LHCN-M2 (cell line): ENCODE results near the gene FOXP1. TPM values are rescaled to one million over a fixed set of nuclear protein-coding genes. Genes with fewer than 3 reads are reported as not detected.

ENCODE experiments used
- DNase-seq: peaks from one replicate; pipeline ENCODE4 v3.0.0-alpha.2; 2012; ENCODE audit warnings: low read depth
- total RNA-seq: library from RNA; depleted of rRNA; stranded (reverse); fragments of >200 nt; gene quantifications from 2 replicates; pipeline ENCODE4 v1.2.3, GENCODE V29; 2014

FOXP1 gene
- total RNA-seq, 1 experiment from 2014 or later = 18.2 TPM

DNA sequence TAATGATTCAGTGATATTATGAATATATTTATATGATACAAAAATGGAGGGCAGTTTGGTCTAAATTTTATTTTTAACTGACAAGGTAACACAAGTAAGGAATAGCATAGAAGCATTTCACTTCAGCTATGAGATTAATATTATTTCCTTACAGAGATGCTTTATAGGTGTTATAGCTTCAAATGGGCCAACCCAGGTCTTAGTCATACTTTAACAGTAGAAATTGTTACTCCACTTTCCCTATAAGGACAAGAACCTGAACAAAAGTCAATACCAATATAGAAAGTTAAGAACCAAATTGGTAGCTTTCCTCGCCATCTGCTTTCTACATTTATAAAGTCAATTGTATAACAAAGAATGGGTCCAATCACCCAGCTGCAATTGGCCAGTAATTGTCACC, 570.6 kb downstream of the FOXP1 start:
- DNase-seq = no peak

- no peak for DNase-seq
Measured at GRCh38 chr3:71011565-71012287, 571.8 kb downstream of the FOXP1 start.

- DNase-seq = no peak
Measured at GRCh38 chr3:71010726-71011455, 572.6 kb downstream of the FOXP1 start.

DNA sequence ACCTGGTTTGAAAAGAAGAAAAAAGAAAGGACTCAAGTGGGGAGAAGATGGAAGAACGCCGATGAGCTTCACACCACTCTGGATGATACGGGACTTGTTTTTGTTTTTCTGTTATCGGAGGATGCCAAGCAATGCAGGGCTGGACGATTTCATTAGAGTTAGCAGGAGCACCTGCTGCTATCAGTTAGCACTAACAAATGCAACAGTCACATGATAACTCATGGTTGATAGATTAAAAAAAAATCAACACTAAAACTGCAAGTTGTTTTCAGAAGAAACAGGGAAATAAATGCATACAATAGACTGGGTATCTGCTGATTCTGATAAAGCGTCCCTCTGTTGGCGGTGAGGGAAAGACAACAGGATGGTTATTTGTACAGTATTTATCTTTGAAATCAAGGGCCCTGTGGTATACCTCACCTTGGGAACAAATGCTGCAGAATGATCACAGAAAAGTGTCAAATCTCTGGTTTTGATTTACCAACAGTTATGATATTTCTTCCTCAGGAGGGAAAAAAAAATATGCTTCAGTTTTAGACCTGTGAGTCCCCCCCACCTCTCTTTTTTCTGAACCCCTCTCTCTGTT, 575.1 kb downstream of the FOXP1 start:
- DNase-seq = peak; percentile 80

DNA sequence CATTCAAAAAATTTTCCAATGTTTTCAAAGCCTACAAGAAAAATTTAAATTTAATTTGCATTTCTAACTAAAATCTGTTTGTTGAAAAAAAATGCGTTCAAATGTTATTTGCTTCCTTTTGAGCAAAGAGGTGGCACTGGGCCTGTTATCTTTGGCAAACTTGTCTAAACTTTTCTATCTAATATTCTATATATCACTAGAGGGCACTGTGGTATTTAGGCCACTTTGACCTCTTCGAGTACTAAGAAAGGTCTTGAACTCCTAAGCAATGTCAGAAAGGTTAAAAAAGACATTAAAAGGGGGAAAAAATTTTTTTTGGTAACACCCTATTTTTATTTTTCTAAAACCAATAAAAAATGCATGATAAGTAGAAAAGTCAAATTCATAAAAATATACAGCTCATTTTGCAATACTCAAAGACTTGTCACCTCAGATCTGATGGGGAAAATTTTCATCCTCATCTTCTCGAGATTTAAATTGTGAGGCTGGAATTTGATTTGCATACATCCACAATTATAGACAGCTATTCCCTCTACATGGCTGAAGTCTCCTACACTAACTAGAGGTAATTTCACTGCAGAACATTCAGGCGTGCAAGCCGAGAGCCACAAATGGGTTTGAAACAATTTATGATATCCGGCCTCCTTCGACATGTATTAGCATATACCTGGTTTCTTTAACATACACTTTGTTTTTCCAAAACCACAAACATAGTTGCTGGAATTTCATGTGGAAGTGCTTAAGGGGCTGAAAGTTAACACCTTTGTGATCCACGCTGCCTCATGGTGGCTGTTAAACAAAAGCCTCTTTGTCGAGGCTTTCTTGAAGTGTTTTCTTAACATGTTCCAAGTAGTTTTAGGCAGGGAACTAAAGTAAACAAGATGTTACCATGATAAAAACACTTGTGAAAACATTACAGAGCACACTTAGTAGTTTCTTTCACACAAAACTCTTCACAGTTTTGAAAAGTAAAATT, 576.4 kb downstream of the FOXP1 start:
- DNase-seq = peak; percentile 43

DNA sequence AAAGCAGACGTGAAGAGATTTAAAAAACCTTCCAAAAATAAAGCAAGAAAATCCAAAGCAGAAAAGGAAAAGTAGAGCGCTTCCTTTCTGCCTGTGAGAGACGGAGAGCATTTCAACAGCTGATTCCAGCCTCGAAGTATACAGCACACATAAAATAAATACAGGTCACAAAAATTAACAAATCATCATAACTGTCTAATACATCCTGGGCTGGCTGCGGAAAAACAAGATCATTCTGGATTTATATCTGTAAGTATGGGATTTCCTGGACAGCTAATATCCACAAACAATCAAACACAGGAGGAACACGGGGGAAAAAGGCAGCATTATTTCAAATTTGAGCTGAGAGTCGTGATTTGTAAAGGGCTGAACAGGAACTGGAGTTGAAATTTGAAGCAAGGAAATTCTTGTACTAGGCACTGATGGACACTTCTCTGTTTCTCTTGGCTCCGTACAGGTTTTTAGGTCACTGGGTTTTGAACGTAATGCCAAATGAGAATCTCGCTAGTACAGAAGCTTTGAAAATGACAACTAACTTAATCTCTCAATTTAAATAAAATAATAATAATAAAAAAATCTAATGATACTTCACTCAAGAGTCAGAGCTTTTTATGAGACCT, 577.7 kb downstream of the FOXP1 start:
- no peak for DNase-seq

DNA sequence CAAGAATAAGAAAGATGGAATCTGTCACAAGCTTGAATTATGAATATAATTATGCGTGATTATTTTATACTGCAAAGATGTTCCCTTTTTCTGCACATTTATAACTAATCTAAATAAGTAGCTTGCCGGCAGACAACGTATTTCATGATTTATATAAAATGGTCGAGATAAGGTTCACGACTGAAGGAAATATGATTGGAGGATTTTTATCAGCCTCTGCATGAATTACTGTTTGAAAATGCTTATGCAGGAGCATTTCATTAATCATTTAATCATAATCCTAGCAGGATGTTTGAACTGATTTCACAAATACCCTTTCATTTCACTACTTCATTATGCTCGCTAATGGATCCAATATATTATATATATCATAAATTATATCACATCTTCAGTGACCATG, 580.0 kb downstream of the FOXP1 start:
- no peak for DNase-seq

DNA sequence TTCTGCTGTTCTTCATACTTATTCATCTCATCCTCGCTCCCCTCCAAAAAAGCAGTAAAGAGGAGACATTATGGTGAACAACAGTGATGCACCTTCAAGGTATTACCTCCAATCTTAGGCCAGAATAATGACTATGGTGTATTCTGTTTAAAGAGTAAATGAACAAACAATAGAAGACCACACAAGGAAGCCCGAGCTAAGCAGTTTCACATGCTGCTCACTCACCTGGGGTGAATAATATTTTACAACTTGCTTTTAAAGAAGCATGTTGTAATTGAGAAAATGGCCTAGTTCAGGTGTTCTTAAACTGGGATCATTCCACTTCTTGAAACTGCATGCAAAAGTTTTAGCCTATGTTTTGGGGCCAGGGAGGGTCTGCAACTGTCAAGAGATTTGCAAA, 581.2 kb downstream of the FOXP1 start:
- no peak for DNase-seq

DNA sequence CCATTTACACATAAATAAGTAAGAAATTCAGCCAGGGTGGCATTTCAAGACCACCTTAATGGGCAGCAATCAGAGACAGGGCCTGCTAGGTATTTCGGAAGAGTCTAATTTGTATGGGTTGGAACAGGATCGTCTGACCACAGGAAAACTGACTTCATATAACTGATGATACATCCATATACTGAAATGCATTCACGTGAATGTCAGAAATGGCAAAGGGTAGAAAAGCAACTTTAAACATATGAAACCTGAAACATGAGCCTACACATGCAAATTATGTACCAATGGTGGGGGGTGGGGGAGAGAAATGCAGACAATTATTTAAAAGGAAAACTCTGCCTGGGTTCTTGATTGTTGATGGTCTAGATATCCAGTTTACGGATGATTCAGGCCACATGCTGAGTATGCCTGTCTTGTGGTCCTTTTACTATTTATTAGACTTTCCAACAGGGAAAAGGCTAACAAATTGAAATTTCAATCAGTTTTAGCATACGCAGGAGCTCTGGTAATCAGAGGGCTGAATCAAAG, 582.2 kb downstream of the FOXP1 start:
- DNase-seq = no peak

DNA sequence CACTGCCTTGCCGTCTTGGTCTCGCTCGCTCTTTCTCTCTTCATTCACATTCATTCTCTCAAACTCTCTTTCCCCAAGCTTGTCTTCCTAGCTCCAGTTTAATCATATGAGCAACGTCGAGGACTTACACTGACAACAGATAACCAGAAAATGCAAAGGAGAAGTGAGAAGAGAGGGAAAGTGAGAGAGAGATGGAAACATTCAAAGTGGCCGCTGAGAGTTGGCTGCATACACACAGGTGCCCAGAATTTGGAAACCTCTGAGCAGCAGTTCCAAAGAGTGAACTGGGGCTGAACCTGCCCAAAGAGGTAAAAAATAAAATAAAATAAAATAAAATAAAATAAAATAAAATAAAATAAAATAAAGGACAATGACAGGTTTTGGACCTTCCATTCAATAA, 583.0 kb downstream of the FOXP1 start:
- no peak for DNase-seq

- DNase-seq = peak; percentile 67
Measured at GRCh38 chr3:70999730-71000129, 583.8 kb downstream of the FOXP1 start.

DNA sequence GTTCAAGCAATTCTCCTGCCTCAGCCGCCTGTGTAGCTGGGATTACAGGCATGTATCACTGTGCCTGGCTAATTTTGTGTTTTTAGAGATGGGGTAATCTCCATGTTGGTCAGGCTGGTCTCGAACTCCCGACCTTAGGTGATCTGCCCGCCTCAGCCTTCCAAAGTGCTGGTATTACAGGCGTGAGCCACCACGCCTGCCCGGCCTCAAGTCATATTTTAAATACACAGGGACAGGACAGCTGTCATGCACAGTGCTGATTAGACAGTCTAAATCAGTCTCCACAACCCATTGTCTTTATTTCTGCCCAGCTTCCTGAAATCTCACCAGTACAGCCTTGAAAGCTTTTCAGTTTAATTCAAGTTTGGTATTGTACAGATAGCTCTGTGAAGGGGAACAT, 587.4 kb downstream of the FOXP1 start:
- no peak for DNase-seq

DNA sequence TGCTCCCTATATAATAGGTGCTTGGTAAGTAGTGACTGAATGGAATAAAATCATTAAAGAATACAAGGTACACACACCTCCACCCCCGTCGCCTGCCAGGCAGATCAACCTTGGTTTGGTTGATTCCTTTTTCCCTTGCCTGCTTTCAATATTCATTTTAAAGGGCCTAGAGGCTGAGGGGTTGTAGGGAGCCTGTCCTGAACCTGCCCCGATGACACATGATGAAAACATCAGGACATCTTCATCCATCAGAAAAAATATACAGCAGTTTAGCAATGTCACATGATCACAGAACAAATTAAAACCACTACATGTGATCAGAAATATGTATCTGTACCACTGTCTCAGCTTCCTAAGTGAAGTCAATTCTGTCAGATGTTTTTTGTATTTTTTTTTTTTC, 588.9 kb downstream of the FOXP1 start:
- DNase-seq = no peak

DNA sequence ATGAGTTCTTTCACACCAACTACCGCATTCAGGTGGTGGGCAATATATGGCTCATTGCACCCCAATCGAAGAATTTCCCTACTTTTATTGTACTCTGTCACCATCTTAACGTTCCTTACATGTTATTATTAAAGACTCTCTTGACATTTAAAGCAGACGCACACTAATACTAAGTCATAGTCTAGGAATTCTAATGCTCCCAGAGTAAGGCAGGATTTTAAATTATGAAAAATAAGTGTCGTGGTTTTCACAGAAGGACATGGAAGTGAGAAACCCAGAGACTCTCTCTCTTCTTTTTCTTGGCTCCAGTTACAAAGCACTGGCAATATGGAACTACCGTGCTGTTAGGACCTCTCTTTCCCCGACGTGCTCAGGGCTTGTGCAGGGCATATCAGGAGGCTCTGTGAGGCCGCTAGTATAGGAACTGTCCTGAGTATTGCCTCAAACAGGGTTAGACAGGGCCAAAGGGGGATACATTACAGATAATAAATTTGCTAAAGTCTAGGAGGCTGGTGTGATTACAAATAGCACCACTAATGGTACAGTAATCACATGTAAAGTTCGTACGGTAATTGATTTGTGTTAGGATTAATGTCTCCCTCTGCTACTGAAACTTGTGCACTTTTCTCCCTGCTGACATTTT, 590.8 kb downstream of the FOXP1 start:
- peak; percentile 5 for DNase-seq

DNA sequence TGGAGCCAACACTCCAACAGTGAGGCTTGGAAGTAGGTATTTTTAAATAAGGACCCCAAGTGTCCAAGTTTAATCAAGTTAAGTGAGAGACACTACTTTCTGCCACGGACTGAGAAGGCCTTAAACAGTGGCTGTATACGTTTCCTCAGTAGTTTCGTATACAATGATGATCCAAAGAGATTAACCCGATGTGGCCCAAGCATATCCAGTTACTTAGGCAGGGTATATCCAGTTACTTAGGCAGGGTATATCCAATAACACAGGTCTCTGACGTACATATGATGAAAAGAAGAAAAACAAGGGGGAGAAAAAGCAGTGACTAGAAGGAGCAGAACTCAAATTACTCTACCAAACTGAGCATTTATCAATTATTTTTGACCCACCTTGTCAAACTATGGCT, 591.4 kb downstream of the FOXP1 start:
- DNase-seq = no peak

- peak; percentile 25 for DNase-seq
Measured at GRCh38 chr3:70990723-70991122, 592.8 kb downstream of the FOXP1 start.

- DNase-seq = peak; percentile 11
Measured at GRCh38 chr3:70990185-70990584, 593.3 kb downstream of the FOXP1 start.

- DNase-seq = peak; percentile 88
Measured at GRCh38 chr3:70989174-70989573, 594.4 kb downstream of the FOXP1 start.

- DNase-seq = peak; percentile 40
Measured at GRCh38 chr3:70988111-70988510, 595.4 kb downstream of the FOXP1 start.

DNA sequence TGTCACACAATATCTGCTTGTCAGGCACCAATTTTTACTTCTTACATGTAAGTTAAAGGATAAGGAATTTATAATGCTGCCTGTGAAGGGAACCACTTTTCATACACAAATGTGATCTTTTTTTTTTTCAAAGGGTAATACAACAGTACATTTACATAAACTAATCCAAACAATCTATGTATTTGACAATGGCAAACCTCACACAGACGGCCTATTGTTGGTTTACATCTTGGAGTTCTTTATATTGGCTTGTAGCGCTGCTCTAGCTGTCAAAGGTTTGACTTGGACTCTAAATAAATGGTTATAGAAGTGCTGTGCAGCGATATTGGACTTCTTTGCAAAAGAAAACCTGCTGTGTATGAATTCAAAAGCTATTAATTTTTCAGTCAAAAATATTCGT, 598.0 kb downstream of the FOXP1 start:
- no peak for DNase-seq
